GM18507 (cell line): Measurements from ENCODE around the gene SOX2.
"Not testable (repeated sequence)": the region's sequence is repeated elsewhere in the genome, so short reads cannot be mapped to it uniquely, and the experiment has no call there.

Experiments used
- DNase-seq: peaks from one replicate; pipeline ENCODE4 v3.0.0; 2011; ENCODE audit warnings: low read depth; ENCODE audit not compliant: insufficient read length; ENCODE audit errors: extremely low spot score
- FAIRE-seq: peaks from 2 replicates; lab custom pipeline; 2011; peaks lifted over from hg19 to GRCh38; lab: Jason Lieb, UNC

SOX2 gene

DNA sequence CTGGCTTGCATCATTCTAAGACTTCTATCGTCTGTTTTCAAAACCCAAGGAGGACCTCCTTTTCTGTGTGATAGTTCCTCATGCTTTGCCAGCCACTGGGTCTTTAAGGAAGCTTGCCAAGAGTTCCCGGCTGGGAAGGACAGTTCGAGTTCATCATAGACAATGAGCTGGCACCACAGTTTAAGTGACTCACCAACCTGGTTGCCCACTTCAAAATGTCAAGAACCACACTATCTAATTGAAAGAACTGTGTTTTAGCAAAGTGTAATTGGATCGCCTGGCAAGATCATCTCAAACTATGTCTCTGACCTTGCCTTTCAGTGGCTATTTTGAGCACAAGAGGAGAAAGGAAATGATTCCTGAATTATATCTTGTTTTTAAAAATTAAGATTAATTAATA is 27.9 kb downstream of the SOX2 start:
- DNase-seq (no peak), FAIRE-seq (no peak)

DNA sequence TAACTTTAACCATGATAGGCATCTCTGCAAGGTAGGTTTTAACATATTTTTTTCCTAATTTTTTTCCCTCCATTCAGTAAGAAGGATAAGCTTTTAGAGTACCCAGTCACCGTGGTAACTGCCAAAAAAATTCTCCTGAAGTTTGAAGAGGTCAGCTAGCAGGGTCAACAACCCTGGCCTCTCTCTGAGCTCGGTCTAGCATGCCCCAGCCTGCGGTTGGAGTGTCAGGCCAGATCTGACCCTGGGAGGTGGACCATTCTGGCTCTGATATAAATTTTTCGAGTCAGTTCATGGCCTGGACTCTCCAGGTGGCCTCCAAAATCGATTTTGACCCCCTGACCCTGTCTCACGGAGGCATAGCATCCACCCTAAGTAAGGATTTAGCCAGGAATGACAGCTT is 29.7 kb downstream of the SOX2 start:
- DNase-seq (no peak), FAIRE-seq (no peak)

GRCh38 chr3:181752202-181752671 is 40.5 kb downstream of the SOX2 start:
- FAIRE-seq (no peak), DNase-seq (no peak)

DNA sequence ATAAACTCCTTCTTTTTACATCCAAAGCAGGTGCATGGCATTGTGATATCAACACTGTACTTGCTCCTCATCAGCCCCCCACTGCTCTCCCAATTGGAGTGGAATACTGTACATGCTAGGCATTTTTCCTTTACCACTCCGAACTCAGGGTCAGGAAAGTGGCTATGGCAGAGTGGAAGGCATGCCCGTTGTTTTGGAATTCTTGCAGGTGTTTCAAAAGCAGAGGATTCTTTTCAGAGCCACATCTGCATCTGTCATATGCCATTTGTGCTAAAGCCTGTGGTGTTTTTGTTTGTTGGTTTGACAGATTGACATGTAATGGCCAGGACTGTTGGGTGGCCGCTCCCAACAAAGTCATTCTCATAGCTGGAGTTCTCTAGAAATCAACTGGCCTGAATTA is 41.7 kb downstream of the SOX2 start:
- DNase-seq = no peak
- FAIRE-seq = no peak

- no peak for DNase-seq
Observed at GRCh38 chr3:181755959-181756358, 44.2 kb downstream of the SOX2 start.

GRCh38 chr3:181756645-181757297 is 45.0 kb downstream of the SOX2 start:
- DNase-seq = no peak
- FAIRE-seq = no peak

More at GRCh38 chr3:181755959-181756358, 44.2 kb downstream of the SOX2 start:
- FAIRE-seq = no peak

- DNase-seq (no peak), FAIRE-seq (no peak)
Observed at GRCh38 chr3:181757694-181758306, 46.1 kb downstream of the SOX2 start.

GRCh38 chr3:181761906-181762305 is 50.2 kb downstream of the SOX2 start:
- FAIRE-seq = no peak

DNA sequence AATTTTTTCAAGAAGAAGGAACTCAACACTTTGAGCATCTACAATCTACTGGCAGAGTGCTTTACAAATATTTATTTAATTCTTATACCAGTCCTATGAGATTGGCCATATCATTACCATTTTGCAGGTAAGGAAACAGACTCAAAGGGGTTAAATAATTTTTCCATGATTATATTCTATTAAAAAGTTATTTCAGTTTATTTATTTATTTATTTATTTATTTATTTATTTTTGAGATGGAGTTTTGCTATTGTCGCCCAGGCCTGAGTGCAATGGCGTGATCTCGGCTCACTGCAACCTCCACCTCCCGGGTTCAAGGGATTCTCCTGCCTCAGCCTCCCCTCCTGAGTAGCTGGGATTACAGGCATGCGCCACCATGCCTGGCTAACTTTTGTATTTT is 52.3 kb downstream of the SOX2 start:
- not testable (repeated sequence) for FAIRE-seq, DNase-seq

More at GRCh38 chr3:181761906-181762305, 50.2 kb downstream of the SOX2 start:
- DNase-seq = no peak
